GM12878 (cell line): Measurements from ENCODE around the gene PRR20E. TPM values are rescaled to one million over a fixed set of nuclear protein-coding genes. Genes with fewer than 3 reads are reported as not detected.

Experiments used
- EED ChIP-seq: sonication (generic); IDR thresholded peaks from 2 replicates; pipeline ENCODE4 v1.6.1; 2016; ENCODE audit warnings: antibody characterized with exemption, low read depth
- MEF2A ChIP-seq: IDR thresholded peaks from 2 replicates; pipeline ENCODE4 v1.6.1; 2011; ENCODE audit warnings: low read depth, mild to moderate bottlenecking, low read length, moderate library complexity; ENCODE audit not compliant: insufficient read depth
- PAX8 ChIP-seq: fragments of 450-650 bp; IDR thresholded peaks from 2 replicates; pipeline ENCODE4 v1.6.1; 2017; ENCODE audit warnings: mild to moderate bottlenecking, moderate library complexity
- RAD21 ChIP-seq: IDR thresholded peaks from 2 replicates; pipeline ENCODE4 v1.6.1; 2011; ENCODE audit warnings: mild to moderate bottlenecking, low read depth, low read length, moderate library complexity; ENCODE audit not compliant: insufficient read depth
- SPI1 ChIP-seq: IDR thresholded peaks from 2 replicates; pipeline ENCODE4 v1.6.1; 2011; ENCODE audit warnings: low read depth, mild to moderate bottlenecking, low read length, moderate library complexity, borderline replicate concordance; ENCODE audit not compliant: insufficient read depth
- YBX1 ChIP-seq: fragments of 450-650 bp; IDR thresholded peaks from 2 replicates; pipeline ENCODE4 v1.6.1; 2016; ENCODE audit warnings: antibody characterized with exemption
- polyA plus RNA-seq, 11 experiments: library from polyadenylated mRNA; depleted of rRNA in 4 of 11; unstranded in 6 of 11; stranded (reverse) in 5 of 11; fragments of >200 nt; fragmentation: Nextera tagmentation in 4 of 11; fragmentation: Illumina TruSeq in 1 of 11; extraction: Ambion mirVana in 4 of 11; extraction: Trizol in 1 of 11; gene quantifications; 1 replicate in 1 of 11; 2 replicates in 10 of 11; pipeline versions ENCODE4 v1.2.1 to v1.2.3, GENCODE V29; 2011 to 2016; ENCODE audit warnings: inconsistent platforms in 2 of 11, missing spikeins in 2 of 11, low read depth in 1 of 11
- small RNA-seq: library from RNA; depleted of rRNA; stranded (forward); fragments of <200 nt; gene quantifications from one replicate; pipeline ENCODE3, GENCODE V24; 2014
- total RNA-seq, 4 experiments: library from RNA; depleted of rRNA in 3 of 4; stranded (reverse); fragments of >200 nt in 3 of 4; fragmentation: Illumina TruSeq in 1 of 4; extraction: Trizol in 1 of 4; gene quantifications; 2 replicates each; pipeline versions ENCODE4 v1.2.1 to v1.2.3, GENCODE V29; 2013 to 2021
- TF ChIP-seq, protein P1 (sequence below): fragments of 450-650 bp; IDR thresholded peaks from 2 replicates; pipeline ENCODE4 v1.6.1; 2018; ENCODE audit warnings: borderline replicate concordance, mild to moderate bottlenecking; ENCODE audit not compliant: partially characterized antibody
- TF ChIP-seq, protein P2 (sequence below): IDR thresholded peaks from 2 replicates; pipeline ENCODE4 v1.6.1; 2012; ENCODE audit warnings: low read depth, low read length, improper control_type of control experiment

The PRR20E gene
- total and polyA plus RNA-seq, 10 of the 15 experiments (the other 5 are each of a cell fraction or from before 2014, with no cell fraction given): not detected

DNA sequence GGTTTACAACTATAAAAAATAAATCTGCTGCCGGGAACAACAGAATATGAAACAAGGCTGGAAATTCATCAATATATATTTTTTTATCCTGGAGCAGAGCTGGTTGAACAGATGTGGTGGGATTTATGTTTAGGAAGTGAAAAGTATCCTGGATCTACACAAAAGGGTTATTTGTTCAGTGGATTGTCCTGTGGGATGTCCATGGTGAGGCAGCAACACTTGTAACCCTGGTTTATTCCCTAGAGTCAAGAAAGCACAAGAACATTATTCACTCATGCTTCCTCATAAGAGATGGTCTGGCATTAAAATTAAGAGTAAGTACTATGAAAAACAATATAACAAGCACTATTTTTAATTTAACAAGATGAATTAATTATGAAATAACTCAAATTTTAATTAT, 46.0 kb downstream of the PRR20E start (continued):
- TF ChIP-seq, protein P1, sequence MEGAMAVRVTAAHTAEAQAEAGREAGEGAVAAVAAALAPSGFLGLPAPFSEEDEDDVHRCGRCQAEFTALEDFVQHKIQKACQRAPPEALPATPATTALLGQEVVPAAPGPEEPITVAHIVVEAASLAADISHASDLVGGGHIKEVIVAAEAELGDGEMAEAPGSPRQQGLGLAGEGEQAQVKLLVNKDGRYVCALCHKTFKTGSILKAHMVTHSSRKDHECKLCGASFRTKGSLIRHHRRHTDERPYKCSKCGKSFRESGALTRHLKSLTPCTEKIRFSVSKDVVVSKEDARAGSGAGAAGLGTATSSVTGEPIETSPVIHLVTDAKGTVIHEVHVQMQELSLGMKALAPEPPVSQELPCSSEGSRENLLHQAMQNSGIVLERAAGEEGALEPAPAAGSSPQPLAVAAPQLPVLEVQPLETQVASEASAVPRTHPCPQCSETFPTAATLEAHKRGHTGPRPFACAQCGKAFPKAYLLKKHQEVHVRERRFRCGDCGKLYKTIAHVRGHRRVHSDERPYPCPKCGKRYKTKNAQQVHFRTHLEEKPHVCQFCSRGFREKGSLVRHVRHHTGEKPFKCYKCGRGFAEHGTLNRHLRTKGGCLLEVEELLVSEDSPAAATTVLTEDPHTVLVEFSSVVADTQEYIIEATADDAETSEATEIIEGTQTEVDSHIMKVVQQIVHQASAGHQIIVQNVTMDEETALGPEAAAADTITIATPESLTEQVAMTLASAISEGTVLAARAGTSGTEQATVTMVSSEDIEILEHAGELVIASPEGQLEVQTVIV: no peak
- no peak for TF ChIP-seq SPI1
- TF ChIP-seq RAD21: no peak
- TF ChIP-seq, protein P2, sequence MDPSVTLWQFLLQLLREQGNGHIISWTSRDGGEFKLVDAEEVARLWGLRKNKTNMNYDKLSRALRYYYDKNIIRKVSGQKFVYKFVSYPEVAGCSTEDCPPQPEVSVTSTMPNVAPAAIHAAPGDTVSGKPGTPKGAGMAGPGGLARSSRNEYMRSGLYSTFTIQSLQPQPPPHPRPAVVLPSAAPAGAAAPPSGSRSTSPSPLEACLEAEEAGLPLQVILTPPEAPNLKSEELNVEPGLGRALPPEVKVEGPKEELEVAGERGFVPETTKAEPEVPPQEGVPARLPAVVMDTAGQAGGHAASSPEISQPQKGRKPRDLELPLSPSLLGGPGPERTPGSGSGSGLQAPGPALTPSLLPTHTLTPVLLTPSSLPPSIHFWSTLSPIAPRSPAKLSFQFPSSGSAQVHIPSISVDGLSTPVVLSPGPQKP: no peak
- no peak for TF ChIP-seq YBX1
- no peak for TF ChIP-seq PAX8
- TF ChIP-seq MEF2A: no peak
- no peak for TF ChIP-seq EED

Small RNA genes within 50 kb of the gene (small RNA-seq; reads per million reads assigned to genes)
- gene PRR20FP: not detected

Other genes starting within 250 kb of the PRR20E start
- gene PRR20A, start 26.3 kb upstream of the PRR20E start, total RNA-seq (2014; rRNA removed): not detected in 2 replicates
- not detected in 2 replicates for gene PRR20A, start 26.3 kb upstream of the PRR20E start, total RNA-seq (2014; rRNA removed; fragmentation: Illumina TruSeq; extraction: Trizol)
- not detected in 2 replicates for gene PRR20A, start 26.3 kb upstream of the PRR20E start, total RNA-seq (2021)
- not detected in 2 replicates for gene PRR20A, start 26.3 kb upstream of the PRR20E start, polyA plus RNA-seq (2011; rRNA removed)
- gene PRR20A, start 26.3 kb upstream of the PRR20E start, polyA plus RNA-seq (2014; fragmentation: Illumina TruSeq; extraction: Trizol): not detected in 2 replicates
- gene PRR20A, start 26.3 kb upstream of the PRR20E start, polyA plus RNA-seq (2014; fragmentation: Nextera tagmentation; extraction: Ambion mirVana): not detected
- gene PRR20A, start 26.3 kb upstream of the PRR20E start, polyA plus RNA-seq (2014; rRNA removed): not detected in 2 replicates
- not detected for gene PRR20A, start 26.3 kb upstream of the PRR20E start, polyA plus RNA-seq (2016; fragmentation: Nextera tagmentation; extraction: Ambion mirVana)
- gene PRR20B, start 19.7 kb upstream of the PRR20E start, total RNA-seq (2014; rRNA removed): not detected in 2 replicates
- not detected in 2 replicates for gene PRR20B, start 19.7 kb upstream of the PRR20E start, total RNA-seq (2014; rRNA removed; fragmentation: Illumina TruSeq; extraction: Trizol)
- gene PRR20B, start 19.7 kb upstream of the PRR20E start, total RNA-seq (2021): not detected in 2 replicates
- gene PRR20B, start 19.7 kb upstream of the PRR20E start, polyA plus RNA-seq (2011; rRNA removed): not detected in 2 replicates
- gene PRR20B, start 19.7 kb upstream of the PRR20E start, polyA plus RNA-seq (2014; fragmentation: Illumina TruSeq; extraction: Trizol): not detected in 2 replicates
- gene PRR20B, start 19.7 kb upstream of the PRR20E start, polyA plus RNA-seq (2014; fragmentation: Nextera tagmentation; extraction: Ambion mirVana): not detected
- not detected in 2 replicates for gene PRR20B, start 19.7 kb upstream of the PRR20E start, polyA plus RNA-seq (2014; rRNA removed)
- not detected for gene PRR20B, start 19.7 kb upstream of the PRR20E start, polyA plus RNA-seq (2016; fragmentation: Nextera tagmentation; extraction: Ambion mirVana)
- gene PRR20C, start 13.1 kb upstream of the PRR20E start, total RNA-seq (2014; rRNA removed): not detected in 2 replicates
- gene PRR20C, start 13.1 kb upstream of the PRR20E start, total RNA-seq (2014; rRNA removed; fragmentation: Illumina TruSeq; extraction: Trizol): not detected in 2 replicates
- gene PRR20C, start 13.1 kb upstream of the PRR20E start, total RNA-seq (2021): not detected in 2 replicates
- not detected in 2 replicates for gene PRR20C, start 13.1 kb upstream of the PRR20E start, polyA plus RNA-seq (2011; rRNA removed)
- not detected in 2 replicates for gene PRR20C, start 13.1 kb upstream of the PRR20E start, polyA plus RNA-seq (2014; fragmentation: Illumina TruSeq; extraction: Trizol)
- gene PRR20C, start 13.1 kb upstream of the PRR20E start, polyA plus RNA-seq (2014; fragmentation: Nextera tagmentation; extraction: Ambion mirVana): not detected
- not detected in 2 replicates for gene PRR20C, start 13.1 kb upstream of the PRR20E start, polyA plus RNA-seq (2014; rRNA removed)
- not detected for gene PRR20C, start 13.1 kb upstream of the PRR20E start, polyA plus RNA-seq (2016; fragmentation: Nextera tagmentation; extraction: Ambion mirVana)
- gene PRR20D, start 6.6 kb upstream of the PRR20E start, total RNA-seq (2014; rRNA removed): not detected in 2 replicates
- not detected in 2 replicates for gene PRR20D, start 6.6 kb upstream of the PRR20E start, total RNA-seq (2014; rRNA removed; fragmentation: Illumina TruSeq; extraction: Trizol)
- not detected in 2 replicates for gene PRR20D, start 6.6 kb upstream of the PRR20E start, total RNA-seq (2021)
- not detected in 2 replicates for gene PRR20D, start 6.6 kb upstream of the PRR20E start, polyA plus RNA-seq (2011; rRNA removed)
- not detected in 2 replicates for gene PRR20D, start 6.6 kb upstream of the PRR20E start, polyA plus RNA-seq (2014; fragmentation: Illumina TruSeq; extraction: Trizol)
- not detected for gene PRR20D, start 6.6 kb upstream of the PRR20E start, polyA plus RNA-seq (2014; fragmentation: Nextera tagmentation; extraction: Ambion mirVana)
- gene PRR20D, start 6.6 kb upstream of the PRR20E start, polyA plus RNA-seq (2014; rRNA removed): not detected in 2 replicates
- not detected for gene PRR20D, start 6.6 kb upstream of the PRR20E start, polyA plus RNA-seq (2016; fragmentation: Nextera tagmentation; extraction: Ambion mirVana)